GM23338 (cell line): ENCODE measurements around the gene CCDC157. TPM values are rescaled to one million over a fixed set of nuclear protein-coding genes. Genes with fewer than 3 reads are reported as not detected.

Source experiments
- ATAC-seq: fragments of 200-7000 bp; cut with Tn5 transposase; 3 replicates; pipeline ENCODE4 v1.9.1; 2020
- DNase-seq: peaks from one replicate; pipeline ENCODE4 v3.0.0-alpha.2; 2015; ENCODE audit warnings: low spot score
- H2AFZ ChIP-seq: fragments of 200-600 bp; sonication (generic); 2 replicates; pipeline ENCODE4 v1.8.0; 2016; ENCODE audit warnings: antibody characterized with exemption, mild to moderate bottlenecking, moderate library complexity
- H3F3A ChIP-seq: fragments of 200-600 bp; sonication (generic); replicated peaks from 2 replicates; pipeline ENCODE4 v1.8.0; 2017; ENCODE audit warnings: antibody characterized with exemption, mixed run types, low read depth
- H3K27ac ChIP-seq: fragments of 200-600 bp; sonication (generic); 2 replicates; pipeline ENCODE4 v1.6.1; 2016; ENCODE audit warnings: low read depth
- H3K27me3 ChIP-seq: fragments of 200-600 bp; sonication (generic); 2 replicates; pipeline ENCODE4 v1.8.0; 2016; ENCODE audit warnings: mild to moderate bottlenecking, mixed run types, moderate library complexity; ENCODE audit not compliant: insufficient read depth
- H3K36me3 ChIP-seq: fragments of 200-600 bp; sonication (generic); 2 replicates; pipeline ENCODE4 v1.8.0; 2016; ENCODE audit warnings: mild to moderate bottlenecking; ENCODE audit not compliant: insufficient read depth
- H3K4me1 ChIP-seq: fragments of 200-600 bp; sonication (generic); 2 replicates; pipeline ENCODE4 v1.8.0; 2016; ENCODE audit warnings: mild to moderate bottlenecking, moderate library complexity; ENCODE audit not compliant: insufficient read depth
- H3K4me2 ChIP-seq: fragments of 200-600 bp; sonication (generic); 2 replicates; pipeline ENCODE4 v1.7.1; 2017; ENCODE audit warnings: mixed run types
- H3K4me3 ChIP-seq: fragments of 200-600 bp; sonication (generic); 2 replicates; pipeline ENCODE4 v1.6.1; 2016; ENCODE audit warnings: mixed run types
- H3K79me2 ChIP-seq: fragments of 200-600 bp; sonication (generic); replicated peaks from 2 replicates; pipeline ENCODE4 v1.8.0; 2017; ENCODE audit warnings: mild to moderate bottlenecking; ENCODE audit not compliant: insufficient read depth
- H3K9me2 ChIP-seq: fragments of 200-600 bp; sonication (generic); 2 replicates; pipeline ENCODE4 v1.8.0; 2017; ENCODE audit not compliant: insufficient read depth
- H4K20me1 ChIP-seq: fragments of 200-600 bp; sonication (generic); replicated peaks from 2 replicates; pipeline ENCODE4 v1.8.0; 2017; ENCODE audit warnings: mild to moderate bottlenecking; ENCODE audit not compliant: insufficient read depth
- H3K27ac Mint-ChIP-seq: 2 replicates; pipeline ENCODE4 v1.8.0; 2020; ENCODE audit warnings: inconsistent platforms, mild to moderate bottlenecking, moderate library complexity, mixed read lengths
- H3K27me3 Mint-ChIP-seq: 3 replicates; pipeline ENCODE4 v1.8.0; 2022; ENCODE audit warnings: low read depth, mild to moderate bottlenecking, moderate library complexity, mixed read lengths, inconsistent platforms; ENCODE audit not compliant: insufficient read depth, poor library complexity
- H3K36me3 Mint-ChIP-seq: 3 replicates; pipeline ENCODE4 v1.8.0; 2021; ENCODE audit warnings: low read depth, mild to moderate bottlenecking, inconsistent platforms, moderate library complexity, mixed read lengths
- H3K4me1 Mint-ChIP-seq: 3 replicates; pipeline ENCODE4 v1.8.0; 2020; ENCODE audit warnings: mild to moderate bottlenecking, inconsistent platforms, mixed read lengths
- H3K4me3 Mint-ChIP-seq: 3 replicates; pipeline ENCODE4 v1.8.0; 2021; ENCODE audit warnings: moderate library complexity, mild to moderate bottlenecking, inconsistent platforms, mixed read lengths
- H3K9me3 Mint-ChIP-seq: 3 replicates; pipeline ENCODE4 v1.8.0; 2020; ENCODE audit warnings: moderate library complexity, mild to moderate bottlenecking, inconsistent platforms, mixed read lengths
- EZH2phosphoT487 ChIP-seq: fragments of 200-600 bp; sonication (generic); IDR thresholded peaks from one replicate; pipeline ENCODE4 v1.8.1; 2018; ENCODE audit warnings: antibody characterized with exemption; ENCODE audit not compliant: unreplicated experiment
- JUNB ChIP-seq: IDR thresholded peaks from one replicate; pipeline ENCODE4 v1.6.1; 2016; ENCODE audit warnings: antibody characterized with exemption; ENCODE audit not compliant: unreplicated experiment
- NANOG ChIP-seq: IDR thresholded peaks from 2 replicates; pipeline ENCODE4 v1.6.1; 2016; ENCODE audit warnings: antibody characterized with exemption, borderline replicate concordance
- POLR2AphosphoS5 ChIP-seq: IDR thresholded peaks from 2 replicates; pipeline ENCODE4 v1.6.1; 2016; ENCODE audit warnings: antibody characterized with exemption, low read depth
- ZNF114 ChIP-seq: fragments of 250-450 bp; sonication (Bioruptor Pico); IDR thresholded peaks from 2 replicates; pipeline ENCODE4 v1.5.0; 2020; ENCODE audit warnings: mild to moderate bottlenecking, moderate library complexity
- ZNF331 ChIP-seq: fragments of 250-450 bp; sonication (Bioruptor Pico); IDR thresholded peaks from 2 replicates; pipeline ENCODE4 v1.5.0; 2020; ENCODE audit warnings: low read depth, mild to moderate bottlenecking, moderate library complexity
- polyA plus RNA-seq: library from polyadenylated mRNA; unstranded; fragments of >200 nt; fragmentation: Nextera tagmentation; extraction: Ambion mirVana; gene quantifications from 2 replicates; pipeline ENCODE4 v1.2.1, GENCODE V29; 2016
- total RNA-seq: library from RNA; depleted of rRNA; stranded (reverse); fragments of >200 nt; shearing (Covaris generic); gene quantifications from 2 replicates; pipeline ENCODE4 v1.2.3, GENCODE V29; 2014
- TF ChIP-seq, protein P1 (sequence below): IDR thresholded peaks from 2 replicates; pipeline ENCODE4 v1.6.1; 2016; ENCODE audit warnings: antibody characterized with exemption
- TF ChIP-seq, protein P2 (sequence below): fragments of 250-450 bp; sonication (Bioruptor Pico); IDR thresholded peaks from 2 replicates; pipeline ENCODE4 v1.5.0; 2020; ENCODE audit warnings: mild to moderate bottlenecking, moderate library complexity

Gene CCDC157
- total and polyA plus RNA-seq, 2 experiments from 2014 or later = 3.8 to 7.9 TPM

DNA sequence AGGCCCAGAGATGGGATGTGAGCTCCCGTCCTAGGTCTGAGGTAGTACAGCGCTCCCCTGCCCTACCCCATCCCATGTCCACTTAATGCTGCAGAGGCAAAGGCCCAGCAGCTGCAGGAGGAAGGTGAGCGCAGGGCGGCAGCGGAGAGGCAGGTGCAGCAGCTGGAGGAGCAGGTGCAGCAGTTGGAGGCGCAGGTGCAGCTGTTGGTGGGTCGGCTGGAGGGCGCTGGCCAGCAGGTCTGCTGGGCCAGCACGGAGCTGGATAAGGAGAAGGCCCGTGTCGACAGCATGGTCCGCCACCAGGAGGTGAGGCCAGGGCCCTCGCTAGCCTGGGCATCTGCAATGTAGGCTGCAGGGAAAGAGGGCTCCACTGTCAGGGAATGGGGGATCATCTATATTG is 15.2 kb downstream of the CCDC157 start:
- Histone ChIP-seq H3K4me3 (no peak overlapping the region), H3K27me3 (no peaks in the 10 kb centered on the region), H3K79me2 (no peaks in the 10 kb centered on the region), H3F3A (no peaks in the 10 kb centered on the region; the same call in 1 of the 2 replicates), H3K27ac (no peak overlapping the region), H3K36me3 (no peaks in the 10 kb centered on the region), H2AFZ (no peak overlapping the region), H3K4me1 (no peaks in the 10 kb centered on the region), H3K4me2 (no peak overlapping the region), H3K9me2 (no peaks in the 10 kb centered on the region), H4K20me1 (no peaks in the 10 kb centered on the region)
- Mint-ChIP-seq H3K27me3 (peaks cover 15% of the 10 kb centered on the region), H3K4me3 (no peak overlapping the region), H3K36me3 (peaks cover 3% of the 10 kb centered on the region), H3K27ac (peak overlapping the region; percentile 51; the same call in 1 of the 2 replicates), H3K9me3 (no peaks in the 10 kb centered on the region; the same call in 2 of the 3 replicates), H3K4me1 (peaks cover 5% of the 10 kb centered on the region)
- TF ChIP-seq, protein P1, sequence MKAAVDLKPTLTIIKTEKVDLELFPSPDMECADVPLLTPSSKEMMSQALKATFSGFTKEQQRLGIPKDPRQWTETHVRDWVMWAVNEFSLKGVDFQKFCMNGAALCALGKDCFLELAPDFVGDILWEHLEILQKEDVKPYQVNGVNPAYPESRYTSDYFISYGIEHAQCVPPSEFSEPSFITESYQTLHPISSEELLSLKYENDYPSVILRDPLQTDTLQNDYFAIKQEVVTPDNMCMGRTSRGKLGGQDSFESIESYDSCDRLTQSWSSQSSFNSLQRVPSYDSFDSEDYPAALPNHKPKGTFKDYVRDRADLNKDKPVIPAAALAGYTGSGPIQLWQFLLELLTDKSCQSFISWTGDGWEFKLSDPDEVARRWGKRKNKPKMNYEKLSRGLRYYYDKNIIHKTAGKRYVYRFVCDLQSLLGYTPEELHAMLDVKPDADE = no peak
- no peak for TF ChIP-seq JUNB
- TF ChIP-seq ZNF114 = no peak
- TF ChIP-seq ZNF331 (CRISPR knock-in tag) = no peak
- TF ChIP-seq NANOG = no peak
- ATAC-seq (peak; percentile 47), DNase-seq (peak; percentile 32)

DNA sequence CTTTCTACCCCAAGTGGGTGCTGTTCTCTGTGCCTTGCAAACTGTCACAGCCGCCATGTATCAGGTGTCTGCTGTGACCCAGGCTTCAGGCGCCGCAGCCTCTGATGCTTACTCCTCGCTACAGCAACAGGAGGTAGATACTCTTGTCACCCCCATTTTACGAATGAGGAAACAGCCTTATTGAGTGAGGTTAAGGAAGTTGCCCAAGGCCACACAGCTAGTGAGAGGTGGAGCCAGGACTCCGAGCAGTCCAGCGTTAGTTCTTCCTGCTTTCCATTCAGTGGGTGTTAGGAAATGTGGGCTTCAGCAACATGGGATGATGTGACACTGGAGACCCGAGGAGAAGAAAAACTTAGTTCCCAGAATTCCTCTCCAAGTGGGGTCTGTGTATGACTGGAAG is 16.1 kb downstream of the CCDC157 start:
- Histone ChIP-seq H3K27ac (no peak overlapping the region), H3F3A (no peaks in the 10 kb centered on the region; the same call in 1 of the 2 replicates), H3K4me3 (no peak overlapping the region), H3K79me2 (no peaks in the 10 kb centered on the region), H3K36me3 (no peaks in the 10 kb centered on the region), H3K9me2 (no peaks in the 10 kb centered on the region), H2AFZ (no peak overlapping the region), H3K4me2 (no peak overlapping the region), H3K4me1 (no peaks in the 10 kb centered on the region), H3K27me3 (no peaks in the 10 kb centered on the region), H4K20me1 (no peaks in the 10 kb centered on the region)
- Mint-ChIP-seq H3K36me3 (peaks cover 5% of the 10 kb centered on the region), H3K4me1 (peaks cover 5% of the 10 kb centered on the region), H3K9me3 (no peaks in the 10 kb centered on the region; the same call in 2 of the 3 replicates), H3K27me3 (peaks cover 16% of the 10 kb centered on the region), H3K4me3 (no peak overlapping the region), H3K27ac (no peak overlapping the region)
- no peak for ATAC-seq
- no peak for DNase-seq
- TF ChIP-seq EZH2phosphoT487 (no peak), POLR2AphosphoS5 (no peak)
- TF ChIP-seq, protein P2, sequence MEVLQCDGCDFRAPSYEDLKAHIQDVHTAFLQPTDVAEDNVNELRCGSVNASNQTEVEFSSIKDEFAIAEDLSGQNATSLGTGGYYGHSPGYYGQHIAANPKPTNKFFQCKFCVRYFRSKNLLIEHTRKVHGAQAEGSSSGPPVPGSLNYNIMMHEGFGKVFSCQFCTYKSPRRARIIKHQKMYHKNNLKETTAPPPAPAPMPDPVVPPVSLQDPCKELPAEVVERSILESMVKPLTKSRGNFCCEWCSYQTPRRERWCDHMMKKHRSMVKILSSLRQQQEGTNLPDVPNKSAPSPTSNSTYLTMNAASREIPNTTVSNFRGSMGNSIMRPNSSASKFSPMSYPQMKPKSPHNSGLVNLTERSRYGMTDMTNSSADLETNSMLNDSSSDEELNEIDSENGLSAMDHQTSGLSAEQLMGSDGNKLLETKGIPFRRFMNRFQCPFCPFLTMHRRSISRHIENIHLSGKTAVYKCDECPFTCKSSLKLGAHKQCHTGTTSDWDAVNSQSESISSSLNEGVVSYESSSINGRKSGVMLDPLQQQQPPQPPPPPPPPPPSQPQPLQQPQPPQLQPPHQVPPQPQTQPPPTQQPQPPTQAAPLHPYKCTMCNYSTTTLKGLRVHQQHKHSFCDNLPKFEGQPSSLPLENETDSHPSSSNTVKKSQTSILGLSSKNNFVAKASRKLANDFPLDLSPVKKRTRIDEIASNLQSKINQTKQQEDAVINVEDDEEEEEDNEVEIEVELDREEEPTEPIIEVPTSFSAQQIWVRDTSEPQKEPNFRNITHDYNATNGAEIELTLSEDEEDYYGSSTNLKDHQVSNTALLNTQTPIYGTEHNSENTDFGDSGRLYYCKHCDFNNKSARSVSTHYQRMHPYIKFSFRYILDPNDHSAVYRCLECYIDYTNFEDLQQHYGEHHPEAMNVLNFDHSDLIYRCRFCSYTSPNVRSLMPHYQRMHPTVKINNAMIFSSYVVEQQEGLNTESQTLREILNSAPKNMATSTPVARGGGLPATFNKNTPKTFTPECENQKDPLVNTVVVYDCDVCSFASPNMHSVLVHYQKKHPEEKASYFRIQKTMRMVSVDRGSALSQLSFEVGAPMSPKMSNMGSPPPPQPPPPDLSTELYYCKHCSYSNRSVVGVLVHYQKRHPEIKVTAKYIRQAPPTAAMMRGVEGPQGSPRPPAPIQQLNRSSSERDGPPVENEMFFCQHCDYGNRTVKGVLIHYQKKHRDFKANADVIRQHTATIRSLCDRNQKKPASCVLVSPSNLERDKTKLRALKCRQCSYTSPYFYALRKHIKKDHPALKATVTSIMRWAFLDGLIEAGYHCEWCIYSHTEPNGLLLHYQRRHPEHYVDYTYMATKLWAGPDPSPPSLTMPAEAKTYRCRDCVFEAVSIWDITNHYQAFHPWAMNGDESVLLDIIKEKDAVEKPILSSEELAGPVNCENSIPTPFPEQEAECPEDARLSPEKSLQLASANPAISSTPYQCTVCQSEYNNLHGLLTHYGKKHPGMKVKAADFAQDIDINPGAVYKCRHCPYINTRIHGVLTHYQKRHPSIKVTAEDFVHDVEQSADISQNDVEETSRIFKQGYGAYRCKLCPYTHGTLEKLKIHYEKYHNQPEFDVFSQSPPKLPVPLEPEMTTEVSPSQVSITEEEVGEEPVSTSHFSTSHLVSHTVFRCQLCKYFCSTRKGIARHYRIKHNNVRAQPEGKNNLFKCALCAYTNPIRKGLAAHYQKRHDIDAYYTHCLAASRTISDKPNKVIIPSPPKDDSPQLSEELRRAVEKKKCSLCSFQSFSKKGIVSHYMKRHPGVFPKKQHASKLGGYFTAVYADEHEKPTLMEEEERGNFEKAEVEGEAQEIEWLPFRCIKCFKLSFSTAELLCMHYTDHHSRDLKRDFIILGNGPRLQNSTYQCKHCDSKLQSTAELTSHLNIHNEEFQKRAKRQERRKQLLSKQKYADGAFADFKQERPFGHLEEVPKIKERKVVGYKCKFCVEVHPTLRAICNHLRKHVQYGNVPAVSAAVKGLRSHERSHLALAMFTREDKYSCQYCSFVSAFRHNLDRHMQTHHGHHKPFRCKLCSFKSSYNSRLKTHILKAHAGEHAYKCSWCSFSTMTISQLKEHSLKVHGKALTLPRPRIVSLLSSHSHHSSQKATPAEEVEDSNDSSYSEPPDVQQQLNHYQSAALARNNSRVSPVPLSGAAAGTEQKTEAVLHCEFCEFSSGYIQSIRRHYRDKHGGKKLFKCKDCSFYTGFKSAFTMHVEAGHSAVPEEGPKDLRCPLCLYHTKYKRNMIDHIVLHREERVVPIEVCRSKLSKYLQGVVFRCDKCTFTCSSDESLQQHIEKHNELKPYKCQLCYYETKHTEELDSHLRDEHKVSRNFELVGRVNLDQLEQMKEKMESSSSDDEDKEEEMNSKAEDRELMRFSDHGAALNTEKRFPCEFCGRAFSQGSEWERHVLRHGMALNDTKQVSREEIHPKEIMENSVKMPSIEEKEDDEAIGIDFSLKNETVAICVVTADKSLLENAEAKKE (CRISPR knock-in tag) = no peak
